ENCODE data around the gene PAM16. TPM values are rescaled to one million over a fixed set of nuclear protein-coding genes. Genes with fewer than 3 reads are reported as not detected.

Gene PAM16
- total and polyA plus RNA-seq, 2 of the 8 experiments (the other 6 are each of a cell fraction or from before 2014, with no cell fraction given), result 78.3 to 198 TPM

- peak overlapping the region; percentile 16; the same call in 1 of the 2 replicates for H3K18ac ChIP-seq (ENCODE audit: extremely low read depth, low read length)
- H3K9me3 ChIP-seq (ENCODE audit: insufficient read depth in 2 of 2, low read depth in 1 of 2, low read length in 1 of 2), result no peaks in the 10 kb centered on the region
- H3K79me2 ChIP-seq (ENCODE audit: control insufficient read depth in 1 of 2, insufficient read depth in 2 of 2, low read length in 2 of 2), result peaks cover 0 to 11% of the 10 kb centered on the region in 2 experiments; a peak in 1 of 4 replicates
- H2AFZ ChIP-seq (ENCODE audit: low read length), result no peak overlapping the region
- H3K79me1 ChIP-seq (ENCODE audit: low read depth, low read length), result peaks cover 3% of the 10 kb centered on the region; the same call in 1 of the 2 replicates
- peak overlapping the region; percentile 12 for H3K4ac ChIP-seq (replicated peaks; ENCODE audit: insufficient read length, low read depth, low read length)
- H3K23ac ChIP-seq (ENCODE audit: insufficient read length), result no peak overlapping the region
- no peak overlapping the region for H3K9ac ChIP-seq (replicated peaks in 1 of 4; ENCODE audit: extremely low read depth in 1 of 4, low read depth in 3 of 4, low read length in 3 of 4)
- peak overlapping the region; percentile 83; the same call in 1 of the 2 replicates for H2BK5ac ChIP-seq (ENCODE audit: low read depth, low read length)
- no peak for TF ChIP-seq TEAD4 (IDR thresholded peaks at IDR 0.05; ENCODE audit: low read depth, low read length)
- TF ChIP-seq SUZ12 (IDR thresholded peaks at IDR 0.05; ENCODE audit: low read length), result no peak
- ChIA-PET CTCF (ENCODE audit: partially characterized antibody) (interaction anchor here (0.6 to 24.8 kb wide), 18 partner anchors 8 to 395 kb away, joined by 3 to 659 read pairs (median 4); no protein-coding TSS in a partner anchor), POLR2A (ENCODE audit: partially characterized antibody) (interaction anchor here (1.4 to 11.7 kb wide), 7 partner anchors 9 to 30 kb away, joined by 4 to 223 read pairs (median 12); partner anchors contain the start of gene PAM16)
- H3K14ac ChIP-seq (ENCODE audit: insufficient read length), result no peak overlapping the region
- no peak overlapping the region for H3K56ac ChIP-seq (replicated peaks; ENCODE audit: insufficient read length, low read depth, low read length)
- peaks cover 4 to 53% (median 44%) of the 10 kb centered on the region in 4 experiments for H3K4me1 ChIP-seq (replicated peaks in 1 of 4; ENCODE audit: control insufficient read depth in 3 of 4, insufficient read depth in 4 of 4, low read length in 3 of 4)
- H3K36me3 ChIP-seq (ENCODE audit: control insufficient read depth in 2 of 4, insufficient read depth in 4 of 4, low read length in 3 of 4), result peaks cover 0 to 18% (median 2%) of the 10 kb centered on the region in 4 experiments; a peak in 4 of 8 replicates
- H2AK5ac ChIP-seq (ENCODE audit: low read depth, low read length), result 0 out of 2 replicates have a peak overlapping the region, but pooled peaks have one; percentile 59
- H2BK120ac ChIP-seq (replicated peaks; ENCODE audit: low read depth, low read length), result no peak overlapping the region
- H3K27ac ChIP-seq (ENCODE audit: low read depth, low read length), result no peak overlapping the region
- 90% methylated on average over 14 of the region's 15 CpGs; no CpG with 5 or more reads in 1 of the 2 experiments for WGBS, 2 experiments (ENCODE audit: extremely low coverage in 1 of 2, insufficient coverage in 1 of 2, insufficient read length in 1 of 2, insufficient replicate concordance in 2 of 2, low coverage in 1 of 2, low lambda C conversion rate in 2 of 2, missing lambda C conversion rate in 1 of 2)
- no peaks in the 10 kb centered on the region; the same call in 1 of the 2 replicates for H3K23me2 ChIP-seq (ENCODE audit: low read depth, low read length)
- peak overlapping the region; percentile 66 for H4K91ac ChIP-seq (replicated peaks; ENCODE audit: insufficient read length, low read length)
- H3K4me2 ChIP-seq (ENCODE audit: insufficient read depth in 1 of 2, low read depth in 2 of 2, low read length in 2 of 2), result no peak overlapping the region; a peak in 1 of 4 replicates
- H2BK20ac ChIP-seq (ENCODE audit: low read length), result peak overlapping the region; percentile 72; the same call in 1 of the 2 replicates
- H3K4me3 ChIP-seq (ENCODE audit: extremely low read depth in 1 of 4, insufficient read depth in 2 of 4, low read depth in 3 of 4, low read length in 4 of 4), result no peak overlapping the region
- H4K20me1 ChIP-seq (replicated peaks in 1 of 2; ENCODE audit: control insufficient read depth in 1 of 2, insufficient read depth in 2 of 2, low read length in 2 of 2), result peaks cover 2 to 29% of the 10 kb centered on the region in 2 experiments
- H2BK12ac ChIP-seq (ENCODE audit: low read depth, low read length), result 0 out of 2 replicates have a peak overlapping the region, but pooled peaks have one; percentile 63
- FAIRE-seq (no peak), DNase-seq (ENCODE audit: low read depth in 1 of 2, low spot score in 2 of 2) (no peak)
- 0 out of 2 replicates have a peak overlapping the region, but pooled peaks have one; percentile 46 for H2BK15ac ChIP-seq (ENCODE audit: low read length)
- no peak overlapping the region; the same call in 1 of the 2 replicates for H4K8ac ChIP-seq (ENCODE audit: extremely low read depth, insufficient read depth, low read length)
- no peak overlapping the region for H4K5ac ChIP-seq (ENCODE audit: insufficient read length, low read depth, low read length)
- H3K27me3 ChIP-seq (replicated peaks in 1 of 4; ENCODE audit: control insufficient read depth in 3 of 4, extremely low read depth in 1 of 4, insufficient read depth in 3 of 4, low read length in 3 of 4), result no peaks in the 10 kb centered on the region
Observed at GRCh38 chr16:4378161-4378666, 27.1 kb upstream of the PAM16 start.
